ENCODE measurements around the gene AVL9. TPM values are rescaled to one million over a fixed set of nuclear protein-coding genes. Genes with fewer than 3 reads are reported as not detected.

The AVL9 gene
- total RNA-seq, 1 experiment from 2014 or later, result 39.4 TPM

- DNase-seq (ENCODE audit: low read depth), result no peak
These were observed 38.2 kb downstream of the AVL9 start for GRCh38 chr7:32533276-32534029.

DNA sequence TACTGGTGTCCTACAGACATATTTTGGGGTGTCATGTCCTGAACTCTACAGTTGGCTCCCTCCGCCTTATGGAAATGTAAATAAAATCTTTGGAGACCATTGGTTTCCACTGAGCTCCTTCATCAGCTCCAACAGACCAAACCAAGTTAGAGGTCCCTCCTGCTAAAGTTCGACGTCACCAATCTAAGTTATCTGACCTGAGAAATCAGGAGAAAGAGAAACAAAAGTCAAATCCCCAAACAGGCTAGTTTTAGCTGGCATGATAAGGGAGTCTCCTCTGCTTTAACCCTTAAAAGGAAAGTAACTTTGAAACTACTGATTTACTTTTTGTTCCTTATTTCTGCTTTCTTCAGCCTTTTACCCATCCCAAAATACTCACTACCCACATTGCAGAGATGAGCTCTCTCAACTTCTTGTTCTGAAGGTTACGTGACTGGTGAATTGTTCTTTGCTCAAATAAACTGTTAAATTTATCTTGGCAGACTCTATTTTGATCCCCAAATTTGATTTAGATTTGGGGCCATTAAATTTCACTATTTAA, 39.9 kb downstream of the AVL9 start:
- no peak for DNase-seq (ENCODE audit: low read depth)

DNA sequence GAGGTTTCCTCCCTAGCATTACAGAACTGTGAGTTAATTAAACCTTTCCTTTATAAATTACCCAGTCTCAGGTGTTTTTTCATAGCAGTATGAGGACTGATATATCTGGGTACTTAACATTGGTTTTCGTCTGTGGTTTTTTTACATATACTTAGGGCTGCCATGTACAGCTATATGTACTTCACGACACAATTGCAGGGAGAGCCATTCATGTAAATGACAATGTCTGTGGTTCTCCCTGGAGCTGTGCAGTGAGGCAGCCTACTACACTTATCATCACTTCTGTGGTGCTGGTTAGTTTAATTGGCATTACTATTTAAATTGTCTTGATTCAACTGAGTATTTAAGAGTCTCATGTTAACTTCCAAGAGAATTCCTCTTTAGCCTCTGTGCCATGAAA, 40.7 kb downstream of the AVL9 start:
- DNase-seq (ENCODE audit: low read depth), result no peak

GRCh38 chr7:32536585-32536984, 41.3 kb downstream of the AVL9 start:
- DNase-seq (ENCODE audit: low read depth), result peak; percentile 82

DNA sequence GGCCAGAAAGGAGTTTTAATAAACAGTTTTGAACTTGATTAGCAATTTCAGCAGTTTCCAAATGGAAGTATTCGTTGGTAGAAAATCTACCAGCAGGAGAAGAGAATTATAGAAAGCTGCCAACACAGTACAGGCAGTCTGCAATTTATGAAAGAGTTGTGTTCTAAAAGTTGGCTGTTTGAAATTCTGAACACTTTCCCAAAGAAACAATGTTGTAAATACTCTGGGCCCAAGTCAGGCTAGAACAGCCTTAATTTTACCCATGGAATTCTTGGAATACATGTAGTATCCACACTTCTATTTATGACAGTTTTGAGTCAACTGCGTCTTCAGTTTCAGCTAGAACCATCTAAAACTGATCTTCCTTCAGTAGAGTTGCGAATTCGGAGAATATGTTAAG, 42.5 kb downstream of the AVL9 start:
- no peak for DNase-seq (ENCODE audit: low read depth)

DNA sequence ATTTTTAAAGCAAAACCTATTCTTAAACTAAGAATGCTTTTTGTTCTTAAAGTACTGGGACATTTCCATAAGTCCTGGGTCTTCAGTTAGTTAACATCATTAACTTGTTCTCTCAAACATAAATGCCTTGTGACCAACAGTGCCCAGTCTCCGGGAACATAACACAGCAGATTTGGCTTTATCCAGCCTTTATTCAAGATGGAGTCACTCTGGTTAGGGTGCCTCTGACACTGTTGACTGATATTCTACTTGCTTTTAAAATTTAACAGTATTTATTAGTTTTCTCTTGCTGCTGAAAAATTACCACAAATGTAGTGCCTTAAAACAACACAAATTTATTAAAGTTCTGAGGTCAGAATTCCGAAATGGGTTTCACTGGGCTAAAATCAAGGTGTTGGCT, 44.1 kb downstream of the AVL9 start:
- DNase-seq (ENCODE audit: low read depth), result no peak

GRCh38 chr7:32539919-32540531, 44.7 kb downstream of the AVL9 start:
- DNase-seq (ENCODE audit: low read depth), result no peak

- DNase-seq (ENCODE audit: low read depth), result no peak
These were observed 47.3 kb downstream of the AVL9 start for GRCh38 chr7:32542595-32542994.

DNA sequence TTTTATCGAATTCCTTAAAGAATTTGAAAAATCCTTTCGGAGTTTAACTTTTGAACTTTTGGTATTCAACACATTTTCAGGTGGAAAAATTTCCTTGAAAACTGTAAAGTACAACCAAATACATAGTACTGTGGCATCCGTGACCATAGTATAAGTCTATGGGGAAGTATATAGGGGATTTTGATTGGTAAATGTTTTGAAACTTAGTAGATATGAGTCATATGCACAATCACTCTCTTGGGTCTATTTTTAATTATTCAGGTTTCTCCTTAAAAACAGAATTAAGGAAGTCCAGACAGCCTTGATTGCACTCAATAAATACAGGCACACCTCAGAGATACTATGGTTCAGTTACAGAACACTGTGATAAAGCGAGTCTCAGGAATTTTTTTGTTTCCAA, 64.2 kb downstream of the AVL9 start:
- DNase-seq (ENCODE audit: low read depth), result no peak

- DNase-seq (ENCODE audit: low read depth), result no peak
These were observed 64.8 kb downstream of the AVL9 start for GRCh38 chr7:32560075-32560474.

- no peak for DNase-seq (ENCODE audit: low read depth)
These were observed 66.3 kb downstream of the AVL9 start for GRCh38 chr7:32561613-32562012.

- no peak for DNase-seq (ENCODE audit: low read depth)
These were observed 69.3 kb downstream of the AVL9 start for GRCh38 chr7:32564542-32564941.

DNA sequence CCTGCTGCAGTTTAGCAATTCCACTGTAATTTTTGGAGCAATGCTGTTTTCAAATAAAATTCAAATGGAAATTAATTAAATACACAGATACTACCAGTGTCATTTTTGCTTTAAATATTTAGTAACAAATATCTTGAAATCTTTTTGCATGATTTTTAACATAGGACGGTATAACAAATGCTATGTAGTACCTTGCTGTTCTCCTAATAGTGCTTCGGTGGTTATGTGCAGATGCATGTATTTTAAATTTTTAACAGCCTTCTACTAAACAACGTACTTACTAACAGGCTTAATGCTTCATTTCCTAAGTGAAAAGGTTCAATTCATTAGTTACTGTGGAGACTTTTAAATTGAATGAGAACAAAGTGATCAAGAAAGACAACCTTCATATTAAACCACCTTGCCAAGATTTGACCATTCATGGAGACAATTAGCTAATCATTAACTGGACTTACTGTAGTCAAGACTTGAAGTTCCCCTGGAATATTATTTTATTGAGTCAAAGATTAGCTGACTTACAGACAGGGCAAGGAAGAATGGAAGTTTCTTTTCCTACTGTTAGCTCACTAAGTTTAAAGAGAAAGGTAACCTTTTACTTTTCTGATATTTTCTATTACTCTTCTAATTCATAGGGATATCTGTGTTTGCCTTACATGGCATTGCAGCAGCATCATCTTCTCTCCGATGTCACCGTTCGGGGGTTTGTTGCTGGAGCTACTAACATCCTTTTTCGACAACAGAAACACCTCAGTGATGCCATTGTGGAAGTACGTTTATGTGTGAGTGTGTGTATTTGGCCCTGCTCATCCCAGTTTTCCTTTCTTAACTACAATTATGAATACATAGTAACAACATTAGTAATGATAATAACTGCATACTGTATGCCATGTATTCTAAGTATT, 74.3 kb downstream of the AVL9 start:
- no peak for DNase-seq (ENCODE audit: low read depth)

- DNase-seq (ENCODE audit: low read depth), result no peak
These were observed 77.9 kb downstream of the AVL9 start for GRCh38 chr7:32573110-32573687.

DNA sequence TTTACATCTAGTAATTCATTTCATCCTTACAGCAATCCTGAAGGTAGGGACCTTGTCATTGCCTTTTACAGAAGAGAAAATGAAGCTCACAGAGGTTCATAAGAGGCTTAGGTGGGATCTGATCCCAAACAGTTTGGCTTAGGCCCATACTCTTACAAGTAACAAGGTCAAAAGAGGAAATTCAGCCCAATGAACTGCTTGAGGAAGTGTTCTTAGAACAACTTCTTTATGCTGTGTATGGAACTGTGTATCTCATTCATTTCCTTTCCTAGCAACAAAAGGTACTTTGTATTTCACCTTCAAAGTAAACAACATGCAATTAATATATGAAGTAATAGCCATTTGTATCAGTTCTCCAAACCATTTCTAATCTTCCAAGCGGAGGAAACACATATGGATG, 79.3 kb downstream of the AVL9 start:
- DNase-seq (ENCODE audit: low read depth), result no peak

DNA sequence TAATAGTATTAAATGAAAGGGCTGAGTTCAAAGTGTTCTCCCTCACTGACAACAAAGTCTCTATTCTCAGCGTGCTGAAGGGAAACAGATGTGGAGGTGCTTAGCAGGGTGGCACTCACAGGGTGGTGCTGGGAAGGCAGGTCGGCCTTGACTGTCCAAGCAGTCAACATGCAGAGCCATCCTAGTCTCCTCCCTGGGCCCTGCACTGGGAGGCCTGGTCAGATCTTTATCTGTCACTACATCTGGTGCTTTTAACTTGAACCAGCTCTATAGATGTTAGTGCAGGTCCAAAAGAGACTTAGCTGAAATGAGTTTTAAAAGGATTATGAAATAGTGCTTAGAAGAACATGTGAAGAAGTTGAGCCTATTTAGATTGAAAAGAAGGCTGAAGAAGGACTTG, 82.1 kb downstream of the AVL9 start:
- DNase-seq (ENCODE audit: low read depth), result no peak

DNA sequence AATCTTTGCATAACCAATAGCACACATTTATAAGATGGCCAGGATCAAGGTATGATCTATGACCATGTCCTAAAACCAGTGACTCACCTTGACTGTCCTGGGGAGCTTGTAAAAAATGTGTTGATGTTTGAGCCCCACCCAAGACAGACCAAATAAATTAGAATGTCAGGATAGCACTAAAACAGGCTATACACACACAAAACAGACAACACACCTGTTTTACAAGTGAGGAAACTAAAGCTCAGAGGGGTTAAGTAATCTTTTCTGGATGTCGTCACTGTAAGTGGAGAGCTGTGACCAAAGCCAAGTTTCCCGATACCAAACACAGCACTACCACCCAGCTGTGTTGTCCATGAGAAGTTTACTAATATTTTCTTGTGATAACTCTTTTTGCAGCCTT, 84.5 kb downstream of the AVL9 start:
- DNase-seq (ENCODE audit: low read depth), result no peak

- no peak for DNase-seq (ENCODE audit: low read depth)
These were observed 85.4 kb downstream of the AVL9 start for GRCh38 chr7:32580646-32581045.

DNA sequence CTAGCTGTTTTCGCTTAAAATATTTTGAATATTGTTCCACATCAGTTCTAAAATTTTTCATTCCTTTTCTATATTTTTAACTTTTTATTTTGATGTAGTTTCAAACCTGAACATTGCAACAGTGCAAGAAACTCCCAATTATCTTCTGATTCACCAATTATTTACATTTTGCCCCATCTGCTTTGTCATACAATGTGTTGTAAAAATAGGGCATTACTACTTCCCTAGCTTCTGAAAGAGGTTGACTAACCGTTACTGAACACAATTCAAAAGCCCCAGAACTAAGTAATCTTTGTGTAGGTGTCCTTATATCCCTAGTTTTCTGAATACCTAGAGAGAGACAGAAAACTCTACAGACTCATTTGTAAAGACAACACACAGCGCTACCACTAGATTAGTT, 86.7 kb downstream of the AVL9 start:
- DNase-seq (ENCODE audit: low read depth), result no peak

DNA sequence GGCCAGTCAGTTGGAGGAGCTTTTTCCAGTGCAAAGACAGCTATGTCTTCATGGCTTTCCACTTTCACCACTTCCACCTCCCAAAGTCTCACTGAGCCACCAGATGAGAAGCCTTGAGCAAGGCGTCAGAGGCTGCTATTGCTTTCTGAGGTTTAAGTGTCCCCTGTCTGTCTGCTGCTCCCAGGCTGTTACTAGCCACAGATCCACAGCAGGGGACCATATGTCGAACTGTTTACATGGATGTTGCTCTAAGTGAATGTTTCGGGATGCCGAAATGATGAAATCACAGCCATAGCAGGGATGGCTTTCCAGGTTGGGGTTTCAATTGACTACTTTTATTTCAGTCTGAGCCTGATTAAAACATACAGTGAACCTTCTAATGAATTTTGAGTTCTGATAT, 88.5 kb downstream of the AVL9 start:
- no peak for DNase-seq (ENCODE audit: low read depth)

Data from HT1080 (cell line).